ENCODE data around the gene ARID5B.

- TF ChIP-seq CTCF (IDR thresholded peaks at IDR 0.05) (no peak), POLR2A (IDR thresholded peaks at IDR 0.05) (no peak)
These were observed 59.8 kb downstream of the ARID5B start for GRCh38 chr10:61961278-61961677.
